ENCODE data around the gene MAP2K5. TPM values are rescaled to one million over a fixed set of nuclear protein-coding genes. Genes with fewer than 3 reads are reported as not detected.

The MAP2K5 gene
- total RNA-seq, 1 donor from 2014 or later, result 11.6 TPM

- DNase-seq, result peak; percentile 68
Measured at GRCh38 chr15:67521783-67522568, 20.5 kb upstream of the MAP2K5 start.

DNA sequence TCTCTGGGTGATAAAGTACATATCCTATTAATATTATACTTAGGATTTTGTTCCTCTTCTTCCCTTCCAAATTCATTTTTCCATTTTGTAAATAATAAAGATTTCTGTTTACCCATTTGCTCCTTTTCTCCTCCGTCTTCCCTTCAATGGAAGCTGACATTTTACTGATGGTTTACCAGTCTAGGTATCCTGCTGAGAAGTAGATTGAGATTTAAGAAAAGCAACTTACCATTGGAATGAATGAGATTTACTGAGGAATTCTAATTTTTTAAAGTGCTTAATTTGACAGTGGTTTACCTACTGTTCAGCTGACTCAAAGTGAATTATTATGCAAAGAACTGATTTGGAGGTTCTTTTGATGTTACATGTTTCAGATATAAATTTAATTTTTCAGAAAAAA, 19.2 kb upstream of the MAP2K5 start:
- DNase-seq, result no peak

DNA sequence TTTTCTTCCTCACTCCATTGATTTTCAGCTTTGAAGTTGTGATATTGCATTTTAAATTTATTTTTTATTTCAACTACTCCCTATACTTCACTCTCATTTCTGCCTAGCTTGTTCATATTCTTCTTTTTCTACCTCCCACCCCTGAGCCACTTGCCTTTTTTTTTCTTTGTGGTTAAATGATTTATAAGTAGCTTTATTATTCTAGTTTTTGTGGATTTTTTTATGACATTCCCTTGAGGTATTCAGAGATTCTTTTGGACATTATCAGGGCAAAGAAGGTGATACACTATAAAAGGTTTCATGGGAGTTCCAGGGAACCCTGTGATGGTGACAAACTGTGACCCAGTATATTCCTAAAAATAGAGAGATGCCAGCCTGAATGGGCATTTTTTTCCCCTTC, 18.3 kb upstream of the MAP2K5 start:
- no peak for DNase-seq

GRCh38 chr15:67528513-67528912, 14.0 kb upstream of the MAP2K5 start:
- no peak for DNase-seq

- no peak for DNase-seq
Measured at GRCh38 chr15:67531379-67531914, 11.1 kb upstream of the MAP2K5 start.

DNA sequence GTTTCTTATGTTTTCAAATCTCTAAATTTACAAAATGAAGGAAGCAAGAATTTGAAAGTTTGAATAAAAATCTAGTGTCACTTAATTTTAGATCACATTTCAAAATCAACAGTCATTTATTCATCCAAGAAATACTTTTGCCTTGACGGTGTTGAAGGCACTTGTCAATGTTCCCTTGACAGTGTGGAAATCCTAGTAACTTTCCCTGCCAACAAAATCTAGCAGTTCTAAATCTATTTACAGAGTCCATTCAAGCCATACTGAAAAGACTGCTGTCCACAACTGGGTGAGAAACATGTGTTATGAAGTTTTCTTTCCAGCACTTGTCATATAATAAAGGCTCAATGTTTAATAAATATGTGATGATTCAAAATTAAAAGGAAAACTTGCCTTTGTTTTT, 8.6 kb upstream of the MAP2K5 start:
- DNase-seq, result no peak

DNA sequence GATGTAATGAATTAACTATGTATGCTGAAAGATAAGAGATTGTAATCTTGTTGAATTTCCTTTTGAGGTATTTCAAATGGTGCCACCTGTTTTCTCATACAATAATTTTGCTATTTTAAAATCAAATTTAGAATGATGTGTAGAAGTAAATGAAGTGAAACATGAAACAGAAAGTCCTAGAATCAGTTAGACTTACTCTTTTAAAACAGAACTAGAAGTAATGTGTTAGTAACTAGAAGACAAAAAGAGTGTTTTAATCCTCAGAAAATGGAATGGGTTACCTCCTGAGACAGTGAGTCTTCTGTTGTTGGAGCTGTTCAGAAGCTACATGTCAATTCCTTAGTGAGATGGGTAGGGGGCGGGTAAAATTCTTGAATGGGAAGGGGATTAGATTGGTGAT, 8.1 kb upstream of the MAP2K5 start:
- no peak for DNase-seq

GRCh38 chr15:67537771-67538170, 4.7 kb upstream of the MAP2K5 start:
- no peak for DNase-seq

GRCh38 chr15:67543348-67543718, 830 bp downstream of the MAP2K5 start:
- DNase-seq, result no peak

- DNase-seq, result no peak
Measured at GRCh38 chr15:67544475-67544874, 2.0 kb downstream of the MAP2K5 start.

GRCh38 chr15:67545864-67546263, 3.4 kb downstream of the MAP2K5 start:
- no peak for DNase-seq

- DNase-seq, result no peak
Measured at GRCh38 chr15:67547064-67547463, 4.6 kb downstream of the MAP2K5 start.

GRCh38 chr15:67547836-67548235, 5.3 kb downstream of the MAP2K5 start:
- DNase-seq, result no peak

GRCh38 chr15:67548236-67548852, 5.8 kb downstream of the MAP2K5 start:
- peak; percentile 43 for DNase-seq

DNA sequence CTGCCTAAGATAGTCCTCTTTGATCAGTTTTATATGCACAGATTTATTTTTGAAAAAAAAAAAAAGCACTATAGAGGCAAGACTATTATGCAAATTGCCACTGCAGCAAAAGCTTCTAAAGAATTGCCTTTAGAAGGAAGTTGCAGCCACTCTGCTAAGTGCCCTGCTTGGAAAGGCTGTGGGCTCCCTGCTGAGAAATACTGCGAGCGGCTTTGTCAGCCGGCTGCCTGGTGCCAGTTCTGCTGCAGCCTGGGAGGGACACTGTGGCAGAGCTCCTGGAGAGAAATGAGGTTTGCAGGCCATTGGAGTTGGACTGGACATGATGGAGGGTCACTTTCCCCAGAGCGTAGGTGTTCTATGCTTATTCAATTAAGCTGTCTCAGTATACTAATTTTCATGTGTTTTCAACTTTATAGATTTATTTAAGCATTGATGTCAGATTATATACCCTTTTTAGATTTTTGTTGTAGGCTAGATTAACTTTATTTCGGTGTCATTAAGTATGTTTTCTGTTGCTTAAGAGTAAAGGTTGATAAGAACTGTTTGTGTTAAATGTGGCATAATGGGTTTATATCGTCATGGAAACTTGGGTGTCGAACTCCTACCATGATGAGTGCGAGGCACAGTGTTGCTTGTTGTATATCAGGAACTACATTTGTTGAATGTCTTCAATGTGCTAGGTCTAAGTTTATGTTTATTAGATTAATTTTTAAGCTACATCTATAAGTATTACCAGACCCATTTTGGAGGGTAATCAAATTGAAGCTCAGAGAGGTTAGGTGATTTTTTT, 6.6 kb downstream of the MAP2K5 start:
- peak; percentile 66 for DNase-seq

- peak; percentile 52 for DNase-seq
Measured at GRCh38 chr15:67549736-67550135, 7.2 kb downstream of the MAP2K5 start.

GRCh38 chr15:67550522-67550921, 8.0 kb downstream of the MAP2K5 start:
- no peak for DNase-seq

GRCh38 chr15:67551207-67551743, 8.8 kb downstream of the MAP2K5 start:
- DNase-seq, result no peak

DNA sequence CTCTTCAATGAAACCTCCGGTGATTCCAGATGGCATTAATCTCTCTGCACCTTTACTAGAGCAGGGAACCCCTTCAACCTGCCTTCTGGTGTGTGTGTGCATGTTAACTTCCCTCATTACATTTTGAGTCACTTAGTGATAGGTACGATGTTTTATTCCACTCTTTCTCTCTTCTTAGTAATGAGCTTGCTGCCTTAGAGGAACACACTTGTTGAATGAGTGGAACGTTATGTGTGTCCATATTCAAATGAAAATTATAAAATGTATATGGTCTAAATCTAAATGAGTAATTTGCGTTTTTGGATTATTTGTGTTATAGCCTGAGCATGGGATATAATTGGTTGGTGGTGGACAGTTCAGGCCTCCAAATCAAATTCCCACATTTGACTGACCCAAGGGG, 12.1 kb downstream of the MAP2K5 start:
- no peak for DNase-seq

DNA sequence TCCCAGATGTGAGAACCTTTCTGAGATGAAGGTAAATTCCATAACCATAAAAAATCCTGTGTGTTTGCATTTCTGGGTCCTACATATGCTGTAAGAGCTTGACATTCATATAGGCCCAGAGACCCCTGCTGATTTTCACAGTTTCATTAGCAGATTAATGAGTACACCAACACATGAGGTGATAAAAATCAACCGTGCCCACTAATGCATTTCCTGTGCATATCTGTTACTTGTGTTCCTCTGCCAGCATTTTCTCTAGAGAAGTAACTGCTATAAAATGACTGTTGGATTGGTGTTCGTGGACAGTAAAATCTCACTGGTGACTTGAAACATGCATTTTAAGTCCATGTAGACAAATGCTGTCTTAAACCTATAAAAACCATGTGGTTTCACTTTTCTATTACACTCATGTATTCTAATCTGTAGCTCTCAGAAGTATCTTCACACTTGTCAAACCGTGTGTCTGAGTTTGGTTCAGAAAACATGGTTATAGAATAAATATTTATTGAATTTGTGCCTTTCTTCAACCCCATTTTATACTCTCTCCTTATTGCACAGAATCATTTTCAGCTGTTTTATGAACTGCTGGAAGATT, 14.6 kb downstream of the MAP2K5 start:
- DNase-seq, result no peak

DNA sequence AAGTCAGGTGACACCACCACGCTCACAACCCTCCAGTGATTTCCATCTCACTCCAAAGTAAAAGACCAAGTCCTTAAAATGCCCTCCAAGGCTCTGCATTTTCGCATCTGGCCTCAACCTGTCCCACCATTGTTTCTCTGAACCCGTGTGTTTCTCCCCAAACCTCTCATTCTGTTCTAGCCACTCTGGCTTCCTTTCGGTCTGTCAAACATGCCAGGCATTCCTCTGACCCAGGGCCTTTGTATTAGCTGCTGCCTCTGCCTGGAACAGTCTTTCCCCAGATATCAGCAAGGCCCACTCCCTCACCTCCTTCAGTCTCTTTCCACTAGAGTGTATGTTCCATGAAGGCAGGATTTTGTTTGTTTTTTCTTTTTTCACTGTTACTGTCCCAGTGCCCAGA, 16.0 kb downstream of the MAP2K5 start:
- DNase-seq, result no peak

DNA sequence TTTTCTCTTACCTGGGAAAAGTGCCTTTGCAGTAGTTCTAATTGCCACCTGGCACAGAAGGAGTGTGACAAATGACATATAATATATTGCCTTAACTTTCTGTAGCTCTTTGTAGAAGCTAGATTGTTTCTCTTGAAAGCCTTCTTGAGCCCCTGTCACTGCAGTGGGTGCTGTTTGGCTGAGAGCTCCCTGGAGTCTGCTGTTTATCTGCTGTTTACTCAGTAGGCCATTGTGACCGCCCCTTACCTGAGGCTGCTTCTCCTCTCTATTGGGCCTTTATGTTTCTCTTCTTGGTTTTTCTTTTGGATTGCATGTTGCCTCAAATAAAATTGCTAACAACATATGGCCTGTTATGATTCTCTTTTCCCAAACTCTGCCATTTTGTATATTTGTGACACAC, 16.7 kb downstream of the MAP2K5 start:
- DNase-seq, result no peak
